Lower leg skin (tissue), 3 donors: ENCODE data around the gene LSR.

Source experiments
- CTCF ChIP-seq, 3 donors: fragments of 450-650 bp; IDR thresholded peaks; one replicate each; pipeline ENCODE4 v1.5.1; 2016; ENCODE audit warnings: antibody characterized with exemption in 3 of 3, mild to moderate bottlenecking in 3 of 3, moderate library complexity in 2 of 3
- POLR2A ChIP-seq, 2 donors: fragments of 450-650 bp; IDR thresholded peaks; one replicate each; pipeline ENCODE4 v1.6.1; 2016 to 2017; ENCODE audit warnings: antibody characterized with exemption in 2 of 2, mild to moderate bottlenecking in 1 of 2, moderate library complexity in 1 of 2

GRCh38 chr19:35214766-35215422 is 33.9 kb upstream of the LSR start:
- TF ChIP-seq CTCF (IDR thresholded peaks at IDR 0.05) (no peak), POLR2A (IDR thresholded peaks at IDR 0.05) (no peak)
